K562 (cell line): Measurements from ENCODE around the gene EEF2K. TPM values are rescaled to one million over a fixed set of nuclear protein-coding genes. Genes with fewer than 3 reads are reported as not detected.
A peak's percentile ranks its signal among the peaks of the same experiment; 100 is the strongest.

ENCODE experiments used
- ATAC-seq: fragments of 200-7000 bp; cut with Tn5 transposase; 3 replicates; pipeline ENCODE4 v1.9.1; 2020; ENCODE audit warnings: moderate library complexity
- BruUV-seq: library from RNA; stranded (reverse); fragments of 400-500 nt; replicated peaks from 2 replicates; lab custom pipeline; 2021; lab: Mats Ljungman, UMichigan
- CTCF ChIA-PET: fragments of 300-600 bp; formaldehyde crosslinking; extraction: SDS; loops from one replicate; lab custom pipeline; 2021; ENCODE audit warnings: low intra/inter-chr PET ratio; lab: Yijun Ruan, JAX
- POLR2A ChIA-PET: fragments of 300-600, 350-650 bp; sonication (Branson Sonifier 250); formaldehyde crosslinking; extraction: SDS; loops from one replicate; lab custom pipeline; 2021; ENCODE audit warnings: antibody characterized with exemption, inconsistent platforms; lab: Yijun Ruan, JAX
- DNase-seq, 4 experiments: peaks; one replicate each; pipeline versions ENCODE4 v3.0.0 to v3.0.0-alpha.2; 2011 to 2018; ENCODE audit warnings: low spot score in 3 of 4, mixed read lengths in 3 of 4; ENCODE audit errors: extremely low read depth in 1 of 4
- FAIRE-seq: peaks from 2 replicates; lab custom pipeline; 2011; peaks lifted over from hg19 to GRCh38; lab: Jason Lieb, UNC
- H2AFZ ChIP-seq: 2 replicates; pipeline ENCODE4 v1.6.0; 2011; ENCODE audit warnings: low read depth, low read length, control low read depth, inconsistent platforms
- H3K27ac ChIP-seq: fragments of 200-600 bp; 3 replicates; pipeline ENCODE4 v1.8.0; 2011; ENCODE audit warnings: low read depth, mild to moderate bottlenecking, control low read depth, inconsistent platforms, low read length, moderate library complexity, mixed read lengths; ENCODE audit errors: extremely low read depth
- H3K27me3 ChIP-seq, 2 experiments: fragments of 300-600 bp in 1 of 2; 2 replicates in 1 of 2; 3 replicates in 1 of 2; pipeline versions ENCODE4 v1.6.0 to v1.8.0; 2011; ENCODE audit warnings: inconsistent platforms in 2 of 2, low read length in 2 of 2, mild to moderate bottlenecking in 1 of 2, mixed read lengths in 1 of 2, moderate library complexity in 1 of 2; ENCODE audit not compliant: control insufficient read depth in 2 of 2, insufficient read depth in 2 of 2
- H3K36me3 ChIP-seq: fragments of 300-600 bp; 3 replicates; pipeline ENCODE4 v1.8.0; 2011; ENCODE audit warnings: mild to moderate bottlenecking, low read length, inconsistent platforms; ENCODE audit not compliant: control insufficient read depth, insufficient read depth
- H3K4me1 ChIP-seq, 2 experiments: fragments of 200-600 bp in 1 of 2; replicated peaks in 1 of 2; 2 replicates in 1 of 2; 3 replicates in 1 of 2; pipeline versions ENCODE4 v1.5.1 to v1.8.0; 2011; ENCODE audit warnings: inconsistent platforms in 2 of 2, low read length in 2 of 2, mild to moderate bottlenecking in 1 of 2, mixed read lengths in 1 of 2, moderate library complexity in 1 of 2; ENCODE audit not compliant: control insufficient read depth in 2 of 2, insufficient read depth in 2 of 2
- H3K4me2 ChIP-seq: 2 replicates; pipeline ENCODE4 v1.6.1; 2011; ENCODE audit warnings: low read length, control low read depth, inconsistent platforms, mixed read lengths; ENCODE audit not compliant: insufficient read depth
- H3K4me3 ChIP-seq: fragments of 200-600 bp; sonication (generic), shearing (Covaris generic); 2 replicates; pipeline ENCODE4 v1.5.1; 2016; ENCODE audit warnings: control low read depth, inconsistent platforms
- H3K79me2 ChIP-seq: fragments of 200-600 bp; 3 replicates; pipeline ENCODE4 v1.8.0; 2011; ENCODE audit warnings: low read length, inconsistent platforms; ENCODE audit not compliant: control insufficient read depth, insufficient read depth
- H3K9ac ChIP-seq, 2 experiments: 2 replicates each; pipeline versions ENCODE4 v1.6.0 to v1.6.1; 2011; ENCODE audit warnings: low read depth in 2 of 2, low read length in 2 of 2, control low read depth in 1 of 2, inconsistent platforms in 1 of 2, mild to moderate bottlenecking in 1 of 2, mixed read lengths in 1 of 2; ENCODE audit not compliant: insufficient read depth in 1 of 2
- H3K9me1 ChIP-seq: one replicate; pipeline ENCODE4 v1.6.0; 2011; ENCODE audit warnings: inconsistent platforms, mild to moderate bottlenecking, low read length, moderate library complexity; ENCODE audit not compliant: control insufficient read depth, insufficient read depth
- H3K9me3 ChIP-seq: replicated peaks from 2 replicates; pipeline ENCODE4 v1.5.1; 2011; ENCODE audit warnings: low read depth, low read length, inconsistent platforms; ENCODE audit not compliant: control insufficient read depth, insufficient read depth
- H4K20me1 ChIP-seq: replicated peaks from 2 replicates; pipeline ENCODE4 v1.6.1; 2011; ENCODE audit warnings: low read length, inconsistent platforms, mixed read lengths; ENCODE audit not compliant: control insufficient read depth, insufficient read depth
- HMGXB4 ChIP-seq: sonication (generic); formaldehyde crosslinking; IDR thresholded peaks from 2 replicates; pipeline ENCODE4 v1.8.1; 2023; ENCODE audit warnings: mild to moderate bottlenecking, missing genetic modification reagents
- NFYB ChIP-seq: IDR thresholded peaks from 2 replicates; pipeline ENCODE4 v1.6.1; 2011; ENCODE audit warnings: mild to moderate bottlenecking, moderate library complexity; ENCODE audit not compliant: insufficient read length; ENCODE audit errors: extremely low read depth
- RBM25 ChIP-seq: fragments of 200-400 bp; formaldehyde crosslinking; IDR thresholded peaks from 2 replicates; pipeline ENCODE4 v1.6.1; 2018; ENCODE audit warnings: low read length, low read depth, moderate library complexity; ENCODE audit not compliant: severe bottlenecking
- TCF3 ChIP-seq: sonication (generic); formaldehyde crosslinking; IDR thresholded peaks from 2 replicates; pipeline ENCODE4 v1.4.0; 2020; ENCODE audit warnings: mild to moderate bottlenecking, missing genetic modification reagents
- ZNF436 ChIP-seq: fragments of 250-450, 450-650 bp; sonication (Bioruptor Pico); formaldehyde crosslinking; IDR thresholded peaks from 2 replicates; pipeline ENCODE4 v1.7.0; 2020; ENCODE audit warnings: mild to moderate bottlenecking
- WGBS: fragments of 100-300 bp; shearing (Covaris generic); methylation state at CpG from one replicate; pipeline ENCODE4 v1.1.6; 2016; ENCODE audit warnings: low coverage, mixed read lengths; ENCODE audit not compliant: insufficient coverage; ENCODE audit errors: missing lambda C conversion rate; 5-methylcytosine and 5-hydroxymethylcytosine counted together
- in situ Hi-C: fragments of 300-500 bp; cut with MboI; formaldehyde crosslinking; loops from 4 replicates; pipeline ENCODE4 v1.15.0; 2018; ENCODE audit warnings: inconsistent platforms, mixed read lengths
- intact Hi-C: fragments of 100-400 bp; cut with micrococcal nuclease; formaldehyde crosslinking; loops from 2 replicates; pipeline ENCODE4 v1.14.2; 2022
- polyA plus RNA-seq, 8 experiments: library from polyadenylated mRNA; depleted of rRNA in 4 of 8; stranded (reverse) in 5 of 8; unstranded in 3 of 8; fragments of >200 nt; fragmentation: Nextera tagmentation in 2 of 8; fragmentation: Illumina TruSeq in 1 of 8; extraction: Ambion mirVana in 2 of 8; extraction: Trizol in 1 of 8; gene quantifications; 2 replicates each; pipeline versions ENCODE4 v1.2.1 to v1.2.3, GENCODE V29; 2011 to 2014; ENCODE audit warnings: inconsistent platforms in 1 of 8, missing spikeins in 1 of 8
- total RNA-seq, 7 experiments: library from RNA; depleted of rRNA in 6 of 7; stranded (reverse); fragments of >200 nt in 6 of 7; fragmentation: Illumina TruSeq in 2 of 7; extraction: Trizol in 2 of 7; gene quantifications; 2 replicates each; pipeline versions ENCODE4 v1.2.1 to v1.2.3, GENCODE V29; 2011 to 2021; ENCODE audit warnings: low replicate concordance in 1 of 7
- TF ChIP-seq, protein P1 (sequence below), 2 experiments: fragments of 450-650 bp in 1 of 2; sonication (generic) in 1 of 2; formaldehyde crosslinking; conservative IDR thresholded peaks; 2 replicates each; pipeline versions ENCODE4 v1.4.0 to v1.8.1; 2020 to 2022; ENCODE audit warnings: mild to moderate bottlenecking in 1 of 2, missing genetic modification reagents in 1 of 2
- TF ChIP-seq, protein P2 (sequence below): fragments of 250-450 bp; sonication (Bioruptor Pico); IDR thresholded peaks from 2 replicates; pipeline ENCODE4 v1.6.1; 2021; ENCODE audit warnings: mild to moderate bottlenecking

The EEF2K gene
- total and polyA plus RNA-seq, 9 of the 15 experiments (the other 6 are each of a cell fraction or from before 2014, with no cell fraction given) = 3.0 to 35.2 (median 12.2) TPM

DNA sequence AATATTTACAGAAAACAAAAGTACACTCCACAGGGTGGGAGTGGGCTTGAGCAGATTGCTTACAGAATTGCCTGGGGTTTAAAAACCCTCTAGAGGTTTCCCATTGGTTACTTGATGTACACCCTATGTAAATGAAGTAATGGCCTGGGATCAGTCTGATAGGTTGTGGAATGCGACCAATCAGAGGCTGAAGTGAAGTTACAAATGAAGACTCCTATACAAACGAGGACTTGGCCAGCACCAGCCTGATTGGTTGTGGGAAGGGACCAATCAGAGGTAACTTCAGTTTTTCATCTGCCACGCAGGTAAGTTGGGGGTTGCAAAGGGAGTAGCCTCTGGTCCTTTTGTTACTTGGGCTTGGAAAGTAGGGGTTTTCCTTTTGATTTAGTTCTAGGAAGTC lies 8.8 kb downstream of the EEF2K start:
- BruUV-seq = no TSS peak
- Histone ChIP-seq H3K79me2 (peaks cover 68% of the 10 kb centered on the region), H3K27ac (no peak overlapping the region), H3K9ac (no peak overlapping the region), H3K4me2 (no peak overlapping the region), H3K4me1 (peaks cover 23 to 32% of the 10 kb centered on the region in 2 experiments), H4K20me1 (peaks cover 7% of the 10 kb centered on the region), H3K36me3 (peaks cover 56% of the 10 kb centered on the region)
- 51% methylated on average over 3 of the region's 3 CpGs for WGBS
- intact Hi-C loops (no loop called here), in situ Hi-C loops (no loop called here)
- POLR2A ChIA-PET = interaction anchor here (0.8 to 2.7 kb wide), 3 partner anchors 8 to 11 kb away, joined by 3 to 18 read pairs (median 3); partner anchors contain the start of gene EEF2K
- peak; percentile 37 for FAIRE-seq
- TF ChIP-seq HMGXB4 (no peak), NFYB (peak; percentile 61), TCF3 (CRISPR knock-in tag) (no peak), RBM25 (peak; percentile 27), ZNF436 (CRISPR knock-in tag) (no peak)
- TF ChIP-seq, protein P1, sequence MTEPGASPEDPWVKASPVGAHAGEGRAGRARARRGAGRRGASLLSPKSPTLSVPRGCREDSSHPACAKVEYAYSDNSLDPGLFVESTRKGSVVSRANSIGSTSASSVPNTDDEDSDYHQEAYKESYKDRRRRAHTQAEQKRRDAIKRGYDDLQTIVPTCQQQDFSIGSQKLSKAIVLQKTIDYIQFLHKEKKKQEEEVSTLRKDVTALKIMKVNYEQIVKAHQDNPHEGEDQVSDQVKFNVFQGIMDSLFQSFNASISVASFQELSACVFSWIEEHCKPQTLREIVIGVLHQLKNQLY (CRISPR knock-in tag; conservative IDR thresholded peaks at IDR 0.05) = no peak
- TF ChIP-seq, protein P2, sequence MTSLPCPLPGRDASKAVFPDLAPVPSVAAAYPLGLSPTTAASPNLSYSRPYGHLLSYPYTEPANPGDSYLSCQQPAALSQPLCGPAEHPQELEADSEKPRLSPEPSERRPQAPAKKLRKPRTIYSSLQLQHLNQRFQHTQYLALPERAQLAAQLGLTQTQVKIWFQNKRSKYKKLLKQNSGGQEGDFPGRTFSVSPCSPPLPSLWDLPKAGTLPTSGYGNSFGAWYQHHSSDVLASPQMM (CRISPR knock-in tag) = no peak
- TF ChIP-seq, all 486 proteins: peak for 2
- Histone ChIP-seq H3K9me1 (no peaks in the 10 kb centered on the region), H3K9me3 (peaks cover 5% of the 10 kb centered on the region; the same call in 1 of the 2 replicates), H3K4me3 (no peak overlapping the region), H3K27me3 (no peaks in the 10 kb centered on the region), H2AFZ (no peak overlapping the region)
- DNase-seq = peak in 3 of 4 experiments; percentile 48 to 76 (median 55)
- CTCF ChIA-PET = no interaction called here
- ATAC-seq = peak; percentile 87
